RWPE1 (cell line): ENCODE measurements around the gene PIN1.

Experiments
- CTCF ChIA-PET: fragments of 350-600 bp; sonication (Branson Sonifier 250); formaldehyde crosslinking; extraction: SDS; loops from one replicate; lab custom pipeline; 2021; lab: Yijun Ruan, JAX
- POLR2A ChIA-PET: fragments of 400-600 bp; formaldehyde crosslinking; extraction: SDS; loops from one replicate; lab custom pipeline; 2020; ENCODE audit warnings: antibody characterized with exemption; ENCODE audit not compliant: low non-redundant PET; lab: Yijun Ruan, JAX
- DNase-seq: peaks from one replicate; pipeline ENCODE4 v3.0.0; 2012; ENCODE audit warnings: low spot score
- H3K27ac ChIP-seq: fragments of 450-650 bp; 2 replicates; pipeline ENCODE4 v1.5.1; 2017
- CTCF ChIP-seq: fragments of 450-650 bp; conservative IDR thresholded peaks from 2 replicates; pipeline ENCODE4 v1.5.1; 2017; ENCODE audit warnings: low read depth, mild to moderate bottlenecking

Gene PIN1

GRCh38 chr19:9847087-9847671 lies 12.1 kb downstream of the PIN1 start:
- H3K27ac ChIP-seq = peak overlapping the region; percentile 62
- peak; percentile 80 for DNase-seq
- ChIA-PET POLR2A (interaction anchor here (0.6 kb wide), 1 partner anchor 12 kb away, joined by 3 read pairs; the partner anchor contains the start of gene PIN1), CTCF (interaction anchor here (0.6 to 1.0 kb wide), 7 partner anchors 9 to 245 kb away, joined by 3 to 7 read pairs (median 4); no protein-coding TSS in a partner anchor)
- no peak; the same call in 1 of the 2 replicates for TF ChIP-seq CTCF

- TF ChIP-seq CTCF = peak; percentile 24; the same call in 1 of the 2 replicates
- POLR2A ChIA-PET = interaction anchor here (0.6 kb wide), 1 partner anchor 13 kb away, joined by 3 read pairs; the partner anchor contains the start of gene PIN1
- DNase-seq = no peak
- CTCF ChIA-PET = interaction anchor here (0.6 to 1.0 kb wide), 3 partner anchors 98 to 246 kb away, joined by 3 to 7 read pairs (median 4); no protein-coding TSS in a partner anchor
- no peak overlapping the region for H3K27ac ChIP-seq
Measured at GRCh38 chr19:9848060-9848459, 12.9 kb downstream of the PIN1 start.

- DNase-seq = no peak
- POLR2A ChIA-PET = no interaction called here
- CTCF ChIA-PET = no interaction called here
- no peak overlapping the region for H3K27ac ChIP-seq
- TF ChIP-seq CTCF = no peak
Measured at GRCh38 chr19:9848762-9849161, 13.6 kb downstream of the PIN1 start.

DNA sequence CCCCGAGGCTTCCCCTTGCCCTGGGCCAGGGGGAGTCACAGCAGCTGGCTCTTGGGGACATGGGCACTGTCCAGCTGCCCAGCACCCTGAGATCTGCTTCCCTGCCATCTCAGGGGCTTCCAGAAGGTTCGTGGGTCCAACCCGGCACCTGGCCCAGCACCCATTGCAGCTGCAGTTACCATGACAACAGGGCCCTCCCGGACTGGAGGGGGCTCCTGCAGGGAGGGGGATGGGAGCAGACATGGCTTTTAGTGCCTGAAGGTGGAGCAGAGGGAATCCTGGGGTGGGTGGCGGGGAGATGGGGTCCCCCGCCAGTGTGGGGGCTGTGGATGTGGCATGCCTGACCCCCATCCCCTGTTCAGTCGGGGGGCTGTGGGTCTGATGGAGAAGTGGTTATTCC lies 14.7 kb downstream of the PIN1 start:
- TF ChIP-seq CTCF = no peak
- ChIA-PET POLR2A (no interaction called here), CTCF (no interaction called here)
- DNase-seq = no peak
- H3K27ac ChIP-seq = no peak overlapping the region

- no peak for DNase-seq
- no peak overlapping the region for H3K27ac ChIP-seq
- no peak for TF ChIP-seq CTCF
- ChIA-PET POLR2A (no interaction called here), CTCF (no interaction called here)
Measured at GRCh38 chr19:9850235-9850959, 15.3 kb downstream of the PIN1 start.

DNA sequence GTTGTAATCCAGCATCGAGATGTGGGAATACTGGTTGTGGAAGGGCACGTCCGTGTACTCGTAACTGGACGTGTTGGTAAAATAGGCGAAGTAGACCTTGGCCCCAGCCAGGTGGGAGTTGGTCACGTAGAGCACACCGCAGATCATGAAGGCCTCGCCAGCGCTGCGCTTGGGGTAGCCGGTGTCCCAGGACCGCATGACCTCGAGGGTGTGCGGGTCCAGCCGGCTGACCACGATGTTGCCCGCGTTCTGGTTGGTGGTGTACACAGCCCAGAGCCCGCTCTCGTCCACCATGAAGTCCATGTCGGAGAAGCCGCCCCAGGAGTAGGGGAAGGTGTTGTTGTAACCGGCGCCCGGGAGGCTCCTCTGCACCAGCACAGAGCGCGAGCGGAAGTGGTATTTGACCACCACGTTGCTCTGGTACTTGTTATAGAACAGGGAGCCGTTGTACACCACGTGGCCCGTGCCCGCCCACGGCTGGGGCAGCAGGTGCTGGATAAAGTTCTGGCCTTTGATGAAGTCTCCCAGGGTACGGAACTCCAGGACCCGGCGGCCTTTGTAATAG lies 19.2 kb downstream of the PIN1 start:
- no peak for TF ChIP-seq CTCF
- CTCF ChIA-PET = no interaction called here
- H3K27ac ChIP-seq = no peak overlapping the region
- POLR2A ChIA-PET = no interaction called here
- no peak for DNase-seq
